ENCODE measurements around the gene SV2C.

SV2C gene

DNA sequence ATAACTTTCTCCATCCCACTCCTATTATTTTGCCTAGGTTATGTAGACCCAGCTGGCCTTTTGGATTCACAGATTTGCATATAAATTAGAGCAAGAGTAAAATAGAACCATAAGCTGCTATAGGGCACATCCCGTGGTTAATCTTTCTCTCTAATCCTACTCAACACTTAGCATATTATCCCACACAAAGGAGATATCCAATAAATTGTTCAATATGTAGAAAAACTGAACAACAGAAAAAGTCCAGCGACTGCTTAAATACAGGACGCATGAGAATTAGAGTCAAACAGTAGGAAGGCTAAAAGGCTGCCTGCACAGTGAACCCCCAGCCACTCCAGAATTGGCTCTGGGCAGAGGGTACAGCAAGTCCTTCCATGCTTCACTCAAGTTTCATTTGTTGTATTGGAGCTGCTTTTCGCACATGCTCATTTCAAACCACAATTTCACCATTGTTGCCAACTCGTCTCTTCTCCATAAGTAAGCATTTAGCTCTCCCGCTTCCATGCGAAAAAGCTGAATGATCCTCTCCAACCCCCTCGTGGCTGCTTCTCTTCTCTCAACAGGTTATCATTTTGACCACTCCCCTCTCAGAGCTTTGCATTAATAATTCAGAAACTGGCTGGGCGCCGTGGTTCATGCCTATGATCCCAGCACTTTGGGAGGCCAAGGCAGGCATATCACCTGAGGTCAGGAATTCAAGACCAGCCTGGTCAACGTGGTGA, 305.8 kb downstream of the SV2C start:
- no peak for DNase-seq

- no peak for DNase-seq
These were observed 306.5 kb downstream of the SV2C start for GRCh38 chr5:76389513-76390154.

DNA sequence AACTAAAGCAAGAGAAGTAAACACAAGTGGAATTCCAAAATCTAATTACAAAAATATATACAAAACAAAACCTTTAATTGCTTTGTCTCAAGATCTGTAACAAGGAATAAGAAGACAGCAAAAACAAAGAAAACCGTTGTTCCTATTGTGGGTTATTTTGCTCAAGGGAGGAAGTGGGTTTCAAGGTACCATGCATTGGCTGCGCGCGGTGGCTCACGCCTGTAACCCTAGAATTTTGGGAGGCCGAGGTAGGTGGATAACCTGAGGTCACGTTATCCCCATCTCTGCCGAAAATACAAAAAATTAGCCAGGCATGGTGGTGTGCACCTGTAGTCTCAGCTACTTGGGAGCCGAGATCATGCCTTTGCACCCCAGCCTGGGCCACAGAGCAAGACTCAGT, 307.8 kb downstream of the SV2C start:
- no peak for DNase-seq

DNA sequence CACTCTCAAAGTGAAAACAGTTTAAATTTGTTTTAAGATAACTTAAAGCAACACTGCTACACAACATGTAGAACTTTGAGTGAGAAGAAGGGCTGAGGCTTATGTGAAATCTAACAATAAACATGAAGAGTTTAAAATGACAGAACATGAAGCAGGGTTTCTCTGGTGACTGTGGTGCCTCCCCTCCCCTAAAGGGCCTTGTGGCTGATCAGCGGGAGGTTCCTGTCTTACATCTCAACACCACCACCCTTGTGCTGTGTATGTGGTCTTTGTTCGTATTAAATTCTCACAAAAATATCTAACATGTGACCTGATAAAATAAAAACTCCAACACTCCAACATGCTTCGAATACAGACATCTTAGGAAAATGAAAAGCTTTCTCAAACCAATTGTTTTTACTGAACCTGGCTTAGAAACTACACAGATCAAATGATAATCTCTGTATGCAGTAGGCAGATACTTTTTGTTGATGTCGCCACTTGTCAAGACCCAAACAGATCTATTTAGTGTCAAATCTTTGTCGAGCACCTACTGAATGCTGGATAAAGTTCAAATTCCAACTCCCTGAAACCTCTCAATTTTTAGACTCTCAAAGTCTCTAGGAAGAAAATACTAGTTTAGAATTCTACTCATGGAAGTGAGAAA, 310.0 kb downstream of the SV2C start:
- DNase-seq, result no peak

DNA sequence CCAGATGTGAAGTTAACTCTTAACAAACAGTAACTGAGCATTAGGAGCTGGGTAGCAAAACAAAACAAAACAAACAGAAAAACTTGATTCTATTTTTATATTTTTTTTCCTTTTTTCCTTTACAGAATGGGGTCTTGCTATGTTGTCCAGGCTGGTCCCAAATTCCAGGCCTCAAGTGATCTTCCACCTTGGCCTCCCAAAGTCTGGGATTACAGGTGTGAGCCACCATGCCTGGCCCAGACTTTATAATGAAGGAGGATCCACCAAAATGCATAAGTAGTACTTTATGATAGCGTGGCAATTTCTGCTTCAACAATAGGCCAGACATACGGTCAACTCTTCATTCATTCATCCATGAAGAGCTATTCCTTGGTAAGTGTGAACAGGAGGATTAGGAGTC, 314.0 kb downstream of the SV2C start:
- no peak for DNase-seq

- DNase-seq, result no peak
These were observed 316.1 kb downstream of the SV2C start for GRCh38 chr5:76399268-76399667.

- DNase-seq, result no peak
These were observed 317.3 kb downstream of the SV2C start for GRCh38 chr5:76400466-76400865.

DNA sequence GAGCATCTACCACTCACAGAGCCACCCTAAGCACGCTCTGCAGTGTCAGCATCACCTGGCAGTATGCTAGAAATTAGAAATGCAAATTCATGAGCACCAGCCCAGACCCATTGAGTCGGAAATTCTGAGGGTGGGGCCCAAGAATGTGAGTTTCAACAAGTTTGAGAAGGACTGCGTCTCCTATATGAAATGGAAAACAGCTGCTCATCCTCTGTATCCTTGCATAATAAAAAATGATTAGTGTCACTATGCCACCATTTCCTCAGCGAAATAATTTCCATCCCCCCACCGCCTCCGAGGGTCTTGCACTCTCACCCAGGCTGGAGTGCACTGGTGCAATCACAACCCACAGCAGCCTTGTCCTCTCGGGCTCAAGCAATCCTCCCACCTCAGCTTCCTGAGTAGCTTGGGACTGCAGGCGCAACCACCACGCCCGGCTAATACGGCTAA, 318.6 kb downstream of the SV2C start:
- no peak for DNase-seq

- no peak for DNase-seq
These were observed 319.2 kb downstream of the SV2C start for GRCh38 chr5:76402251-76402885.

DNA sequence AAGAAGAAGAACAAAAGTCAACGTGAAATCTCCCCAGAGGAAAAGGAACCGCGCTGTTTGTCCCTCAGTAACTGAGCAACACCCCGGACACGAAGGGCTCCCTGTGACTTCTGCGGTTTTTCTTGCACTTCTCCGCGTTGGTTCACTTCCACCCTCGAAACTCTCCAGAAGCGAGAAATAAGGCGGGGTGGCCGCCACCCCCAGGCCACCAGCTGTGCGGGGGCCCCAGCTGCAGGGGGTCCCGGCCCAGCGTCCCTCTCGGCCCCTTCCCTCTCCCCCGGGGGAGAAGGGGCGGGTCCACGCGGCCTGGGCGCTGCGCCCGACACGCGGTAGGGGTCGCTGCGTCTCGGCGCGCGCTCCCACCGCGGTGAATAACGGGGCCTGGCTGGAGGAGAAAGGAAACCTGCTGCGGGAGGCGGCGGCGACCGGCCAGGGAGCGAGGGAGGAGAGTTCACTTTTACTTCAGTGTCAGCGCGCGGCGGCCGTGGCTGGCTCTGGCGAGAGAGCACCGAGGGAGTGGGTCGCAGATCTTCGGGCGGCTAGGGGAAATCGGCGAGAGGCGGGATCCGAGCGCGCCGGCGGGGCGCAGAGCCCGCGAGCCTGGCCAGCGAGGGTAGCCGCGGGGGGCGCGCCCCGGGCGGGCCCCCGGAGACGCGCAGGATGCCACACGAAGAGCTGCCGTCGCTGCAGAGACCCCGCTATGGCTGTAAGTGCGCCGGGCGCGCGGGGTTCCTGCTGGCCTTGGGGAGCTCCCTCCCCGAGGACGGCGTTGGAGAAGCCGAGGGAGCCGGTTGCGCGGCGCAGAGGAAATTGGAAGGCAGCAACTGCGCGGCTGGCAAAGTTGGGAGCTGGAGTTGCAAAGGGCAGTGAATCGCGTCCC, 319.9 kb downstream of the SV2C start, which contains the start of gene IQGAP2:
TSS of gene IQGAP2 (plus strand) at position 400 of the 880 bp plus-strand sequence. CDS start at position 661, 261 bp downstream.
- DNase-seq, result no peak

All from NCI-H1417 treated with DMSO at 0.1 percent for 48 hours (cell line).